GM12873 (cell line): ENCODE results near the gene REG4.

Experiments used
- CTCF ChIP-seq: IDR thresholded peaks from 2 replicates; pipeline ENCODE4 v1.5.1; 2012; ENCODE audit warnings: low read depth, mild to moderate bottlenecking, moderate library complexity, low read length, control low read depth; ENCODE audit not compliant: insufficient read depth; ENCODE audit errors: missing control alignments

REG4 gene

GRCh38 chr1:119747451-119747850 lies 63.8 kb downstream of the REG4 start:
- TF ChIP-seq CTCF, result no peak

DNA sequence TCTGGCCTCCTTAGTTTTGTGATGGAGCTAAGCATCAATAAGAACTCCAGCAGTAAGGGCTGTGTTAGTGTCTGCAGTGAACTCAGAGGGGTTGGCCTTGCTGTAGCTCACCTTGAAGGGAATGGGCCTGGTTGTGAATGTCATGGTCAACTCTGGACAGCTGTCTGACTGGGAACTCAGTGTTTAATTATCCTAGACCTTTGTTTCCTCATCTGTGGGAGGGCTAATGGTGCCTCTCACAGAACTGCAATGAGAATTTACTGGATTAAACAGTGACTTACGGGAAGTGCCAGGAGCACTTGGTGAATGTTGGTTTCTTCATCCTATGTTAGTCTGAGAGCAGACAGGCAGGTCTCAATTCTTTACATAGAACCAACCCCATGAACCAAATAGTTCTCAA lies 66.2 kb downstream of the REG4 start:
- no peak for TF ChIP-seq CTCF

DNA sequence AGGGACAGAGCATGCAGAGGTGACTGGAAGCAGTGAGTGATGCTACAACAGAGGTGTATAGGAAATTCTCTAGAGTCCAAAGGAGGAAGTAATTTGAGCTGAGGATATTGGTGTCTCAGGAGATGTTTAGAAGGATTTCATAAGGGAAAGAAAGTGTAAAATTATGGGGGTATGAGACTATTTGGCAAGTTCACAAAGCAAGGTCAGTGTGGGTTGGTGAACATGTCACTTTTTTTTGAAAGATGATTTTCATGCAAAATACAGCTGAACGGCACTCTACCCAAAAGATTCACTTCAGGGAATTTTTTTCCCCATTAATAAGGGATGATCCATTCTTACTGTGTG lies 66.7 kb downstream of the REG4 start:
- no peak for TF ChIP-seq CTCF
